DND-41 (cell line): Measurements from ENCODE around the gene SLC5A5.
"Not testable (repeated sequence)": the region's sequence is repeated elsewhere in the genome, so short reads cannot be mapped to it uniquely, and the experiment has no call there.

ENCODE experiments used
- EZH2 ChIP-seq: IDR thresholded peaks from 3 replicates; pipeline ENCODE4 v1.6.1; 2012; ENCODE audit warnings: borderline replicate concordance, low read depth, mild to moderate bottlenecking, moderate library complexity, low read length, inconsistent platforms; ENCODE audit not compliant: severe bottlenecking
- TF ChIP-seq, protein P1 (sequence below): IDR thresholded peaks from 2 replicates; pipeline ENCODE4 v1.5.1; 2012; ENCODE audit warnings: borderline replicate concordance, low read length, moderate library complexity, mild to moderate bottlenecking; ENCODE audit not compliant: poor library complexity, severe bottlenecking; ENCODE audit errors: extremely low read depth

DNA sequence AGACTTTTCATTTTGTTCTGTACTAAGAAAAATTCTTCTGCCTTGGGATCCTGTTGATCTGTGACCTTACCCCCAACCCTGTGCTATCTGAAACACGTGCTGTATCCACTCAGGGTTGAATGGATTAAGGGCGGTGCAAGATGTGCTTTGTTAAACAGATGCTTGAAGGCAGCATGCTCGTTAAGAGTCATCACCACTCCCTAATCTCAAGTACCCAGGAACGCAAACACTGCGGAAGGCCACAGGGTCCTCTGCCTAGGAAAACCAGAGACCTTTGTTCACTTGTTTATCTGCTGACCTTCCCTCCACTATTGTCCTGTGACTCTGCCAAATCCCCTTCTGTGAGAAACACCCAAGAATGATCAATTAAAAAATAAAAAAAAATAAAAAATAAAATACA, 47.4 kb downstream of the SLC5A5 start:
- TF ChIP-seq, protein P1, sequence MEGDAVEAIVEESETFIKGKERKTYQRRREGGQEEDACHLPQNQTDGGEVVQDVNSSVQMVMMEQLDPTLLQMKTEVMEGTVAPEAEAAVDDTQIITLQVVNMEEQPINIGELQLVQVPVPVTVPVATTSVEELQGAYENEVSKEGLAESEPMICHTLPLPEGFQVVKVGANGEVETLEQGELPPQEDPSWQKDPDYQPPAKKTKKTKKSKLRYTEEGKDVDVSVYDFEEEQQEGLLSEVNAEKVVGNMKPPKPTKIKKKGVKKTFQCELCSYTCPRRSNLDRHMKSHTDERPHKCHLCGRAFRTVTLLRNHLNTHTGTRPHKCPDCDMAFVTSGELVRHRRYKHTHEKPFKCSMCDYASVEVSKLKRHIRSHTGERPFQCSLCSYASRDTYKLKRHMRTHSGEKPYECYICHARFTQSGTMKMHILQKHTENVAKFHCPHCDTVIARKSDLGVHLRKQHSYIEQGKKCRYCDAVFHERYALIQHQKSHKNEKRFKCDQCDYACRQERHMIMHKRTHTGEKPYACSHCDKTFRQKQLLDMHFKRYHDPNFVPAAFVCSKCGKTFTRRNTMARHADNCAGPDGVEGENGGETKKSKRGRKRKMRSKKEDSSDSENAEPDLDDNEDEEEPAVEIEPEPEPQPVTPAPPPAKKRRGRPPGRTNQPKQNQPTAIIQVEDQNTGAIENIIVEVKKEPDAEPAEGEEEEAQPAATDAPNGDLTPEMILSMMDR: not testable (repeated sequence)
- TF ChIP-seq EZH2: not testable (repeated sequence)
